Stimulated activated CD8-positive, alpha-beta memory T cell treated with anti-CD3 and anti-CD28 coated beads, Interleukin-2, amount 100 ng/mL, for 1 hour (primary cell): ENCODE measurements around the gene CCDC92B.
"Not testable (repeated sequence)": the region's sequence is repeated elsewhere in the genome, so short reads cannot be mapped to it uniquely, and the experiment has no call there.

Source experiments
- DNase-seq, 2 donors: peaks; one replicate each; pipeline ENCODE4 v3.0.0-alpha.2; 2020; ENCODE audit warnings: low read depth in 2 of 2

The CCDC92B gene

GRCh38 chr17:2689411-2690164 lies 59.9 kb downstream of the CCDC92B start:
- no peak for DNase-seq

- DNase-seq: no peak
These were observed 60.8 kb downstream of the CCDC92B start for GRCh38 chr17:2688351-2689342.

GRCh38 chr17:2687074-2687418 lies 62.4 kb downstream of the CCDC92B start:
- DNase-seq: no peak

- no peak for DNase-seq
These were observed 63.8 kb downstream of the CCDC92B start for GRCh38 chr17:2685696-2686095.

GRCh38 chr17:2684549-2684948 lies 64.9 kb downstream of the CCDC92B start:
- no peak for DNase-seq

- no peak for DNase-seq
These were observed 65.5 kb downstream of the CCDC92B start for GRCh38 chr17:2683912-2684311.

- DNase-seq: no peak
These were observed 67.1 kb downstream of the CCDC92B start for GRCh38 chr17:2682176-2682938.

- no peak for DNase-seq
These were observed 67.8 kb downstream of the CCDC92B start for GRCh38 chr17:2681650-2682049.

GRCh38 chr17:2680961-2681360 lies 68.5 kb downstream of the CCDC92B start:
- DNase-seq: no peak

- not testable (repeated sequence) for DNase-seq
These were observed 70.2 kb downstream of the CCDC92B start for GRCh38 chr17:2679247-2679646.
